HepG2 (cell line): ENCODE data around the gene ABCB6. TPM values are rescaled to one million over a fixed set of nuclear protein-coding genes. Genes with fewer than 3 reads are reported as not detected.
A peak's percentile ranks its signal among the peaks of the same experiment; 100 is the strongest.

Experiments used
- ATF1 ChIP-seq: IDR thresholded peaks from 2 replicates; pipeline ENCODE4 v1.6.1; 2016; ENCODE audit warnings: mild to moderate bottlenecking, control low read depth
- DBP ChIP-seq: sonication (generic); formaldehyde crosslinking; IDR thresholded peaks from 2 replicates; pipeline ENCODE4 v1.4.0; 2020; ENCODE audit warnings: missing genetic modification reagents; ENCODE audit errors: not compliant biosample characterization
- ELF1 ChIP-seq: sonication (generic); formaldehyde crosslinking; IDR thresholded peaks from 2 replicates; pipeline ENCODE4 v1.4.0; 2020; ENCODE audit warnings: missing genetic modification reagents
- MXD4 ChIP-seq: IDR thresholded peaks from 2 replicates; pipeline ENCODE4 v1.6.1; 2016; ENCODE audit warnings: mild to moderate bottlenecking, missing biosample characterization, missing genetic modification reagents
- MYC ChIP-seq: sonication (generic); formaldehyde crosslinking; IDR thresholded peaks from 2 replicates; pipeline ENCODE4 v1.9.0; 2021; ENCODE audit warnings: missing genetic modification reagents, borderline replicate concordance
- POLR2AphosphoS2 ChIP-seq: IDR thresholded peaks from 2 replicates; pipeline ENCODE4 v1.6.1; 2011; ENCODE audit warnings: low read depth, low read length, improper control_type of control experiment
- RARA ChIP-seq: IDR thresholded peaks from 2 replicates; pipeline ENCODE4 v1.6.1; 2016; ENCODE audit warnings: missing genetic modification reagents, missing compliant biosample characterization
- ZFP37 ChIP-seq: sonication (generic); formaldehyde crosslinking; IDR thresholded peaks from 2 replicates; pipeline ENCODE4 v1.4.0; 2020; ENCODE audit warnings: missing genetic modification reagents, borderline replicate concordance
- ZNF160 ChIP-seq: sonication (generic); formaldehyde crosslinking; IDR thresholded peaks from 2 replicates; pipeline ENCODE4 v1.8.0; 2022; ENCODE audit warnings: mild to moderate bottlenecking, inconsistent platforms, missing genetic modification reagents
- ZNF274 ChIP-seq: sonication (generic); formaldehyde crosslinking; IDR thresholded peaks from 2 replicates; pipeline ENCODE4 v1.5.1; 2020; ENCODE audit warnings: mild to moderate bottlenecking, missing genetic modification reagents
- ZNF484 ChIP-seq: sonication (generic); formaldehyde crosslinking; IDR thresholded peaks from 2 replicates; pipeline ENCODE4 v1.5.1; 2020; ENCODE audit warnings: mild to moderate bottlenecking, low read depth, missing genetic modification reagents, borderline replicate concordance
- ZNF563 ChIP-seq: sonication (generic); formaldehyde crosslinking; IDR thresholded peaks from 2 replicates; pipeline ENCODE4 v1.8.0; 2022; ENCODE audit warnings: mild to moderate bottlenecking, moderate library complexity, missing genetic modification reagents
- ZNF639 ChIP-seq: conservative IDR thresholded peaks from 2 replicates; pipeline ENCODE4 v1.6.1; 2018; ENCODE audit warnings: missing genetic modification reagents
- ZNF749 ChIP-seq: sonication (generic); formaldehyde crosslinking; IDR thresholded peaks from 2 replicates; pipeline ENCODE4 v1.8.0; 2022; ENCODE audit warnings: mild to moderate bottlenecking, missing genetic modification reagents, moderate library complexity, borderline replicate concordance
- ZNF878 ChIP-seq: sonication (generic); formaldehyde crosslinking; IDR thresholded peaks from 2 replicates; pipeline ENCODE4 v1.8.1; 2023; ENCODE audit warnings: mild to moderate bottlenecking, missing genetic modification reagents, moderate library complexity
- polyA plus RNA-seq, 8 experiments: library from polyadenylated mRNA; depleted of rRNA in 3 of 8; stranded (reverse) in 7 of 8; unstranded in 1 of 8; fragments of >200 nt; fragmentation: Illumina TruSeq in 4 of 8; extraction: Trizol in 4 of 8; gene quantifications; 2 replicates each; pipeline versions ENCODE4 v1.2.1 to v1.2.3, GENCODE V29; 2011 to 2016; ENCODE audit warnings: low read depth in 4 of 8, missing spikeins in 1 of 8, mixed read lengths in 1 of 8; ENCODE audit not compliant: insufficient read depth in 1 of 8
- total RNA-seq, 5 experiments: library from RNA; depleted of rRNA; stranded (reverse); fragments of >200 nt; fragmentation: Illumina TruSeq; extraction: Trizol; gene quantifications; 2 replicates each; pipeline ENCODE4 v1.2.3, GENCODE V29; 2016; ENCODE audit warnings: low read depth in 1 of 5
- TF ChIP-seq, protein P1 (sequence below): IDR thresholded peaks from 2 replicates; pipeline ENCODE4 v1.6.1; 2016; ENCODE audit warnings: missing biosample characterization, missing genetic modification reagents, low read depth
- TF ChIP-seq, protein P2 (sequence below): sonication (generic); formaldehyde crosslinking; IDR thresholded peaks from 2 replicates; pipeline ENCODE4 v1.8.0; 2022; ENCODE audit warnings: mild to moderate bottlenecking, missing genetic modification reagents, moderate library complexity
- TF ChIP-seq, protein P3 (sequence below), 2 experiments: IDR thresholded peaks; 2 replicates each; pipeline ENCODE4 v1.6.1; 2011 to 2012; ENCODE audit warnings: low read length in 2 of 2, borderline replicate concordance in 1 of 2, low read depth in 1 of 2, mild to moderate bottlenecking in 1 of 2, moderate library complexity in 1 of 2

Gene ABCB6
- total and polyA plus RNA-seq, 2 of the 13 experiments (the other 11 are each of a cell fraction or from before 2014, with no cell fraction given): 91.1 to 137 TPM

- TF ChIP-seq, protein P1, sequence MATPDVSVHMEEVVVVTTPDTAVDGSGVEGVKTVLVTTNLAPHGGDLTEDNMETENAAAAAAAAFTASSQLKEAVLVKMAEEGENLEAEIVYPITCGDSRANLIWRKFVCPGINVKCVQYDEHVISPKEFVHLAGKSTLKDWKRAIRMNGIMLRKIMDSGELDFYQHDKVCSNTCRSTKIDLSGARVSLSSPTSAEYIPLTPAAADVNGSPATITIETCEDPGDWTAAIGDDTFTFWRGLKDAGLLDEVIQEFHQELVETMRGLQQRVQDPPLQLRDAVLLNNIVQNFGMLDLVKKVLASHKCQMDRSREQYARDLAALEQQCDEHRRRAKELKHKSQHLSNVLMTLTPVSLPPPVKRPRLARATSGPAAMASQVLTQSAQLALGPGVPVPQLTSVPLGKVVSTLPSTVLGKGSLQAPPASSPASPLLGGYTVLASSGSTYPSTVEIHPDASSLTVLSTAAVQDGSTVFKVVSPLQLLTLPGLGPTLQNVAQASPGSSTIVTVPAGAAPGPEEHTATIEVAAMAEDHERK (CRISPR knock-in tag): no peak
- TF ChIP-seq ZNF160 (CRISPR knock-in tag) (0 out of 2 replicates have a peak, but pooled peaks have one; percentile 7), ZNF878 (CRISPR knock-in tag) (no peak), POLR2AphosphoS2 (no peak), DBP (CRISPR knock-in tag) (no peak), MYC (CRISPR knock-in tag) (peak; percentile 87), ZNF484 (CRISPR knock-in tag) (no peak), MXD4 (CRISPR knock-in tag) (peak; percentile 62; the same call in 1 of the 2 replicates), ZNF639 (CRISPR knock-in tag) (no peak), ZNF274 (CRISPR knock-in tag) (no peak), ZFP37 (CRISPR knock-in tag) (peak; percentile 74; the same call in 1 of the 2 replicates), ZNF749 (CRISPR knock-in tag) (0 out of 2 replicates have a peak, but pooled peaks have one; percentile 20), ATF1 (CRISPR knock-in tag) (0 out of 2 replicates have a peak, but pooled peaks have one; percentile 1), ZNF563 (0 out of 2 replicates have a peak, but pooled peaks have one; percentile 55), RARA (CRISPR knock-in tag) (0 out of 2 replicates have a peak, but pooled peaks have one; percentile 12), ELF1 (CRISPR knock-in tag) (peak; percentile 75)
- TF ChIP-seq, protein P2, sequence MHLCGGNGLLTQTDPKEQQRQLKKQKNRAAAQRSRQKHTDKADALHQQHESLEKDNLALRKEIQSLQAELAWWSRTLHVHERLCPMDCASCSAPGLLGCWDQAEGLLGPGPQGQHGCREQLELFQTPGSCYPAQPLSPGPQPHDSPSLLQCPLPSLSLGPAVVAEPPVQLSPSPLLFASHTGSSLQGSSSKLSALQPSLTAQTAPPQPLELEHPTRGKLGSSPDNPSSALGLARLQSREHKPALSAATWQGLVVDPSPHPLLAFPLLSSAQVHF (CRISPR knock-in tag): no peak
- TF ChIP-seq, protein P3, sequence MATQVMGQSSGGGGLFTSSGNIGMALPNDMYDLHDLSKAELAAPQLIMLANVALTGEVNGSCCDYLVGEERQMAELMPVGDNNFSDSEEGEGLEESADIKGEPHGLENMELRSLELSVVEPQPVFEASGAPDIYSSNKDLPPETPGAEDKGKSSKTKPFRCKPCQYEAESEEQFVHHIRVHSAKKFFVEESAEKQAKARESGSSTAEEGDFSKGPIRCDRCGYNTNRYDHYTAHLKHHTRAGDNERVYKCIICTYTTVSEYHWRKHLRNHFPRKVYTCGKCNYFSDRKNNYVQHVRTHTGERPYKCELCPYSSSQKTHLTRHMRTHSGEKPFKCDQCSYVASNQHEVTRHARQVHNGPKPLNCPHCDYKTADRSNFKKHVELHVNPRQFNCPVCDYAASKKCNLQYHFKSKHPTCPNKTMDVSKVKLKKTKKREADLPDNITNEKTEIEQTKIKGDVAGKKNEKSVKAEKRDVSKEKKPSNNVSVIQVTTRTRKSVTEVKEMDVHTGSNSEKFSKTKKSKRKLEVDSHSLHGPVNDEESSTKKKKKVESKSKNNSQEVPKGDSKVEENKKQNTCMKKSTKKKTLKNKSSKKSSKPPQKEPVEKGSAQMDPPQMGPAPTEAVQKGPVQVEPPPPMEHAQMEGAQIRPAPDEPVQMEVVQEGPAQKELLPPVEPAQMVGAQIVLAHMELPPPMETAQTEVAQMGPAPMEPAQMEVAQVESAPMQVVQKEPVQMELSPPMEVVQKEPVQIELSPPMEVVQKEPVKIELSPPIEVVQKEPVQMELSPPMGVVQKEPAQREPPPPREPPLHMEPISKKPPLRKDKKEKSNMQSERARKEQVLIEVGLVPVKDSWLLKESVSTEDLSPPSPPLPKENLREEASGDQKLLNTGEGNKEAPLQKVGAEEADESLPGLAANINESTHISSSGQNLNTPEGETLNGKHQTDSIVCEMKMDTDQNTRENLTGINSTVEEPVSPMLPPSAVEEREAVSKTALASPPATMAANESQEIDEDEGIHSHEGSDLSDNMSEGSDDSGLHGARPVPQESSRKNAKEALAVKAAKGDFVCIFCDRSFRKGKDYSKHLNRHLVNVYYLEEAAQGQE (IDR thresholded peaks at IDR 0.05; ENCODE audit: borderline replicate concordance in 1 of 2, low read depth in 1 of 2, low read length in 2 of 2): no peak
Observed at GRCh38 chr2:219230059-219230540, 11.3 kb upstream of the ABCB6 start (continued).
